A549 treated with dexamethasone at 1 μM for 4 hours (cell line): Measurements from ENCODE around the gene PRR23C. TPM values are rescaled to one million over a fixed set of nuclear protein-coding genes. Genes with fewer than 3 reads are reported as not detected.

Source experiments
- total RNA-seq: library from RNA; stranded (reverse); fragments of 200-300 nt; extraction: Qiagen RNA extraction; gene quantifications from 5 replicates; pipeline ENCODE4 v1.2.3, GENCODE V29; 2022

PRR23C gene
- not detected in 5 replicates for total RNA-seq

DNA sequence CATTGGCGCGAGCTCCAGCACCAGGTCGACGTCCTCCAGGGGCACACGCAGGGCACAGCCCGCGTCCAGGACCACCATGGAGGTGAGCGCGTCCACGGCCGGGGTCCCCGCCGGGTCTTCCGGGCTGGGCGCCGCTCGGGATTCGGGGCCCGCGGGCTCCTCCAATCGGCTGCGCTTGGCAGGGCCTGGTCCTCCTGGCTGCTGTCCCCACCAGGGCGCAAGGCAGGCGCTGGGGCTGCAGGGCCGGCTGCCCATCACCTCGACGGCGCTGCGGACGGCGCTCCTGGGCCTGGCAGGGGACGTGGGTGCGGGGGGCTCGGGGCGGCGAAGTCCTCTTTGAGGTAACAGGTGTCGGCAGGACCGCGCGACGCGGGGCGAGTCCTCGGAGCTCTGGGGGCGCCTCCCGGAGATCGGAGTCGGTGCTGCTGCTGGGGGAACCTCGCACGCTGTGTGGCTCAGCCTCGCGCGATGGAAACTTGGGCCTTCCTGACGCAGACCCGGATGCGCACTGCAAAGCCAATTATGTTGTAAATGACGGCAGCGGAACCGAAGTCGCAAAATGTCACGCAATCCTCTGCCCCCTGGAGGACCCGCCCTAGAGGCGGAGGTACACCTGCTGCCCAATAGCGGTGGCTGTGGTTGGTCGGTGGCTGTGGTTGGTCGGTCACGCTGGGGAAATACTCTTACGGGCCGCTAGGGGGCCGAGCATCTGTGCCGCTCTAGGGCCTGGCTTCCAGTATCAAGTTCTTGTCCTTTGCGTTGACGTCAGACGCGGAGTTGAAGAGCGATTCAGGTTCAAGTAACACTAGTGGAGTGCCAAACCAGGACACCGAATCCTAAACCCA is at the start of gene PRR23C:
PRR23C (minus strand) TSS at position 527 of the 845 bp plus-strand sequence; CDS start at position 255, 272 bp downstream.

DNA sequence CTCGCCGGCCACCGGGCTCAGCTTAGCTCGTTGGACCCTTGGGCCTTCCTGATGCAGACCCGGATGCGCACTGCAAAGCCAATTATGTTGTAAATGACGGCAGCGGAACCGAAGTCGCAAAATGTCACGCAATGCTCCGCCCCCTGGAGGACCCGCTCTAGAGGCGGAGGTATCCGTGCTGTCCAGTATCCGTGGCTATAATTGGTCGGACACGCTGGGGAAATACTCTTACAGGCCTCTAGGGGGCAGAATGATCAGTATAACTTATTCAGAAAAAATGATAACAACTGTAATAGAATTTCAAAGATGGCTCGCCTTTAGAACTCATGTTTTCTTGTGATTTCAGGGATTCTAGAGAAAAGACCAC is 23.8 kb downstream of the PRR23C start, which contains the start of gene PRR23B:
PRR23B (minus strand) TSS at position 59 of the 367 bp plus-strand sequence. CDS start 265 bp downstream, outside the sequence.

GRCh38 chr3:139006051-139006716 is 38.5 kb downstream of the PRR23C start, which contains the start of gene PRR23A:
Gene PRR23A (minus strand): TSS chr3:139006268. CDS start chr3:139006268, 0 bp downstream.

Other genes with a start within 250 kb of the PRR23C start
- gene PIK3CB, start 210.0 kb downstream of the PRR23C start, total RNA-seq, result 14.9 to 20.0 TPM (median 18.7 TPM) in 5 replicates
- 2.5 to 4.5 TPM (median 4.3 TPM) in 5 replicates for gene FOXL2, start 97.8 kb downstream of the PRR23C start, total RNA-seq
- gene FOXL2NB, start 97.7 kb downstream of the PRR23C start, total RNA-seq, result 0.56 to 1.8 TPM (median 1.2 TPM) in 5 replicates
- not detected in 5 replicates for gene PRR23A, start 38.6 kb downstream of the PRR23C start, total RNA-seq
- gene PRR23B, start 24.0 kb downstream of the PRR23C start, total RNA-seq, result not detected in 5 replicates